Stimulated activated CD4-positive, alpha-beta T cell treated with anti-CD3 and anti-CD28 coated beads, Interleukin-4, amount 100 ng/mL, for 48 hours (primary cell): Measurements from ENCODE around the gene NR3C2.

Source experiments
- DNase-seq, 2 donors: peaks; one replicate each; pipeline ENCODE4 v3.0.0-alpha.2; 2020; ENCODE audit warnings: low read depth in 2 of 2

Gene NR3C2

DNA sequence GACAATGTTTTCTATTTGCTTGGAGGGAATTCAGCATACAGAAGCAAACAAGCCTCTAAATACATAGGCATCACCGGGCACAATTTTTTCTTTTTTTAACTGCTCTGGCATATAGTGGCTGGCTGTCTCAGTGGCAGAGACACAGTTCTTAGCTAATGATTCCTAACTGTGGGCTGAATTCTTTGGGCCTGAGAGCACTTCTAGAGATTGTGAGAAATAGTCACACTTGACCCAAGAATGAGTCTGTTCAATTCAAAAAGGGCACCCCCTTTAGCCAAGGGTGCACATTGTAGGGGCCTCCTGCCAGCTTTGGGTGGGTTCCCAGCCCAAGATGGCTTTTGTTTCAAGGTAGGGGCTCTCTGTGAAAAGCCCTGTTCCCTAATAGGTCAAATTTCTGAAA is 364.6 kb downstream of the NR3C2 start:
- no peak for DNase-seq

DNA sequence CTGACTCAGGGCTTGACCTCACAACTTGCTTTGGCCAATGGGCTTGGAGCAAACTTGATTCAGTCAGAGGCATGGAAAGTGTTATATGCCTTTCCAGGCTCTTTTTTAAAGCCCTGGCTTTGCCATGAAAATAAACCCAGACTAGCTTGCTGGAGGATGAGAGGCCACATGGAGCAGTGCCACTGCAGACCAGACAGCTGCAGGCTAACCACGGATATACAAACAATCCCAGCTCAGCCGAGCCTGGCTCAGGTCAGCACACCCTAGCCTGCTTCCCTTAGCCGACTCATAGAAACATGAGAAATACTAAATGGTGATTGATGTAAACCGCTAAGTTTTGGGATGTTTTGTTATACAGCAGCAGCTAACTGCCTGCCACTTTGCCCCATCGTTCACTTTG is 365.2 kb downstream of the NR3C2 start:
- no peak for DNase-seq

DNA sequence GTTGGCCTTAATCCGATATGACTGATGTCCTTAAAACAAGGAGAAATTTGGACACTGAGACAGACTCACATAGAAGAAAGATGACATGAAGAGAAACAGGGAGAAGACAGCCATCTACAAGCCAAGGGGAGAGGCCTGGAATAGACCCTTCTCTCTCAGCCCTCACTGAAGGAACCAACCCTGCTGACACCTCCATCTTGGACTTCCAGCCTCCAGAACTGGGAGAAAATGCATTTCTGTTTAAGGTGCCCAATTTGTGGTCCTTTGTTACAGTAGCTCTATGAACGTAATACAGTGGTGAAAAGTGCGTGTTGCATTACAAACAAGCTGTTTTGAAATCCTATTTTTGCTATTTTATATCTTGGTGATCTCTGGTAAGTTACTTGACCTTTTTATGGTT is 366.8 kb downstream of the NR3C2 start:
- no peak for DNase-seq

DNA sequence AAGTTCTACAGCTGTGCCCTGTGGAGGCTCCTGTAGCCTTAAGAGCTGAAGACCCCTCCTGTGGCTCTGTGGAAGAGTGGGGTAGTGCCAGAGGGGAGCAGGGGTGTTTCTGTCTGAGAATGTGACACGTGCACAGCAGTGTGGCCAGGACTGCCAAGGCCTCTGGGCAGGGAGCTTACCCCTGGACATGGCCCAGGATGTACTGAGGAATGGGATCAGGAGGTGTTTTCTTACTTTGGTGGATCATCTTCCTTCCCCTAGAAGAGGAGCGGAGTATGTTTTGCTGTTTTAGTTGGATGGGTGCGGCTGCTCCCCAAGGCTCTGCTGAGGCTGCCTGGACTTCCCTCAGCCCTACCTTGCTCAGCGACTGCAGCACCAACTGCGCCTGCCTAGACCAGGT is 367.8 kb downstream of the NR3C2 start:
- DNase-seq, result no peak

DNA sequence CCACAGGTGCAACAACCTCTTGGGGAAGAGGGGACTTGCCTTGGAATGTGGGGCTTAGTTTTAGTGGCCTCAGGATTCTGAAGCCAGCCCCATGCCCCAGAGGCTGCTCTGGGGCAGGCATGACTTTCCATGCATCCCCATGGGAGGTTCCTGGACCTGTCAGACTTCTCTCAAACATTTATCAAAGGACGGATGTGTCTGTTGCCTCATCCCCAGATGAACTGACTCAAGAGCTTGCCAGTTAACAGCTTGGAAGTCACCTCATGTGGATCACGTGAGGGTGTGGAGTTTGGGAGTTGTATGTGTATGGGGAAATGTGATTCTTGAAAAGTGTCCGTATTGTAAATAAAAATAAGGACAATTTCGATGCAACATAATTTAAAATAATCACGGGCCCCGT is 368.9 kb downstream of the NR3C2 start:
- no peak for DNase-seq

DNA sequence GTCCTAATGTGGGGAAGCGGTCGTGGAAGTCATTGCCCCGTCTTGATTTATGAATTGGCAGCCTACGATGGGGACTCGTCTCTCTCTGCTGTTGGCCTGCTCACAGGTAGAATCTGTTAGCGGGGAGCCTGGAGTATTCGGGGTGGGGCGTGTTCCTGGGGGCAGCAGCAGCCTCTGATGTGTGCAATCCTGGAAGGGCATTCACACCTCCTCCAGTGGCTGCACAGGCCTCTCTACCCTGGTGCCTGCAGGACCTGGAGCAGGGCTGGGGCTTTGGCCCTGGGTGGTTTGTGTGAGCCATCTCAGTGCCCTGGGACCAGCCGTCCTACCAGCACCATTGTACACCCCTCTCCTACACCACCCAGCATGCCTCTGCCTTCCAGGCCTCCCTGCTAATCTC is 369.4 kb downstream of the NR3C2 start:
- DNase-seq, result no peak

DNA sequence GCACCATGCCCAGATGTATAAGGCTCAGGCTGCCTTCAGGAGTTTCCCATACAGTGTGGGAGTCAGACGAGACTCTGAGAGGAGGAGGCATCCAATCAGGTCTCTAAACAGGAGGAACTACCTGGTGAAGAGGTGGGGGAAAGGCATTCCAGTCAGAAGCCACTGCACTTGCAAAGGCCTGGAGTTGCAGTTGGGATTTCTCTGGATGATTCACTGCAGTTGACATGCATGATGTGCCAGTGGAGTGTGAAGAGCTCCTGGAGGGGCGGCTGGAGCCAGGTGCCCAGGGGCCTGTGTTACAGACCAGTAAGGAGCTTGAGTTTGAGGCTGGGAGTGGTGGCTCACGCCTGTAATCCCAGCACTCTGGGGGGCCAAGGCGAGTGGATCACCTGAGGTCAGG is 371.2 kb downstream of the NR3C2 start:
- DNase-seq, result no peak

DNA sequence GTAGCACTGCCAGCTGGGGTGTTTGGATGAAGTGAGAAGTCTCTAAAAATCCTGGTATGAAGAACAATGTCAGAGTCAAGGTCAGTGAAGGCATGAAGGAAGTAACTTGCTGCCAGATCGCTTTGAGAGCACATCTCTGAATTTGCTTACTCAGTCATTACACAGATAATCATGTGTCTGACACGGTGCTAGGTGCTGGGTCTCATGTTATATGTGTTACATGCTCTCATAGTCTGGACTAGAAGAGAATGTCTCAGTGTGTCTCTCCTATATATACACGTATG is 372.4 kb downstream of the NR3C2 start:
- DNase-seq, result no peak

DNA sequence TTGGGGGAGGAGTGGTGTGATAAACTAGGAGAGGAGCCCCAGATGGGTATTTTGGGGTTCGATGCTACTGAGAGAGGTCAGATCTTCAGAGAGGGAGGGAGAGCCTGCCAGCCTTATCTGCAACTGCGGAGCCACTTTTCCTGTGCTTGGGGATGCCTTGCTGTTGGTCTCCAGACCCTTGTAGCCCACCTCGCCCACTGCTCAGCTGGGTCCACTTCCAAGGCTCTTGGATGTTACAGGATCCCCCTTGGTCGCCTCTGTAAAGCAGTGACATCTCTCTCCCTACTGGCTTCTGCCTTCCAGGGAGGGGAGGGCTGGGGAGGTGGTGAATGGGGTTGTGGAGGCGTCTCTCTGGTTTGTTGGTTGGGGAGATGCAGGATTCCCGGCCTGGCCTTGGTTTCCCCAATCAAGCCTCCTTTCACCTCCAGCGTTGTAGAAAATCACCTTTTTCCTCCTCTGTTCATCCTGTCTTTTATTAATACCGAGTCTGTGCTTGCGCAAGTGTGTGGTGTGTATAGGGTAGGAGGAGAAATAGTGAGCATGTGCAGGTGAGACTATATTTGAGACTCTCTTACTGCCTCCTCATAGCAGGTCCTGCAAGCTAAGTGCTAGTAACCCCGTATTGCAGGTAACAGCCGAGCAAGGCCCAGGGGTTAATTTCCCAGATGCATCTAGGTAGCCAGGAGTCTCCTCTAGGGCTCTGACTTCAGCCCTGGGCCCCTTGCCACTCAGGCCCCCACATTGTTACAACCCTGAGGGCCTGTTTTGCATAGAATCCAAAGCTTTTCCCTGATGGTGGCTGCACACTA is 372.9 kb downstream of the NR3C2 start:
- DNase-seq, result no peak

DNA sequence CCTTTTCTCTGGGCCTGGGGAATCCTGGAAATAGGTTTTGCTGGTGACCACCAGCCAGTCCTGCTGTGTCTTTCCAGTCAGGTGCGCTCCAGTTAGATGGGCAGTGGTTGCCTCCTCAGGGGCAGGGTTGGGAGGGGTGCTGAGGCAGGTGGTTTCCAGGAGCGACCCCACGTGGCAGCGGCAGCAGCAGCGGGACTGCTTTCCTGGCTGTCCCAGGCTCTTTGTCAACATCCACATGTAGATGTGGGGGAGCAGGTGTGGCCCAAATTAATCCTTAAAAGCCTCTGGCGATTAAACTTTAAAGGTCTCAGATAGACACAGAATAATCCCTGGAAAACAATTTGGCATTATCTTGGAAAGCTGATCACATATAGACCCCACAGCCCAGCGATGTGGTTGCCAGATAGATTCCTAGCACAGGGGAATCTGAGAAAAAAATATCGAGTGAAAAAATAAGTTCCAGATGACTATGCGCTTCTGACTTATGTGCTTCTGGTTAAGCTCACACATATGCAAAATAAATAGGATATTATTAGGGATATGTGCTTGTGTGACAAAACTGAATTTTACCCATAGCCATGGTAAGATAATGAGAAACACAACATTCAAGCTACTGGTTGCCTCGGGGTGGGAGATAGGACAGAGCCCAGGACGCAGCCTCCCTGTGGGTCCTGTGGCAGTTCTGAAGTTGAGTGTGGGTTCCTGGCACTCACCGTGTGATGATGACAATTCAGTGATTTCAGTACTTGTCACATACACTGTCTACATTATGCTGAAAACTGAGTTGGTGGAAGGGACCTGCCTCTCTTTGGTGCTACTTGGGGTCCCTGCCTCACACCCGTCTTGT is 373.9 kb downstream of the NR3C2 start:
- DNase-seq, result no peak

DNA sequence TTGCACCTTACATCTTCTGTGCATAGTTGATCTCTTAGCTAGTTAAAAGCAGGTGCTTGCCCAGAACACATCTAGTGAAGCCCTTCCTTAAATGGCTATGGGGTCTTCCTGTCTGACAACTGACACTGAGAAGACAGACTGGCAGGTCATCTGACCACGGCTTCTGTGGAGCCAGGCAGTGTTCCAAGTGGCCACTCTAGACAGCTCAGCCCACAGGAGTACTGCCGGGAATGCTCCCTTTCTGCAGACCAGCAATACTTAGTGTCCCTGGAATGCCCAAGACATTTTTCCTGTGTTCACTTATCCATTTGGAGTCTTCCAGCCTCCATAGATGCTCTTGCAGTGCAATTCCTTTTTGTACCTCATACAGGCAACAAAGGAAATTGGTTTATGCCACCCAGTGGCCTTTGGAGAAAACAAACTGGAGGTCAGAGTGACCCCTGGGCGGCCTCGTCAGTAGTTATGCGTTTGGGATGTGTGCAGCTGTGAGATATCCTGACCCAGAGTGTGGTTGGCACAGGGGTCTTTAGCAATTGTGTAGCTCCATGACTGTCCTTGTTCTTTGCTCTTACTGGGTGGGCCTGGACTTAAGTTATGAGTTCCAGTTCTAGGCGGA is 374.8 kb downstream of the NR3C2 start:
- DNase-seq, result no peak

DNA sequence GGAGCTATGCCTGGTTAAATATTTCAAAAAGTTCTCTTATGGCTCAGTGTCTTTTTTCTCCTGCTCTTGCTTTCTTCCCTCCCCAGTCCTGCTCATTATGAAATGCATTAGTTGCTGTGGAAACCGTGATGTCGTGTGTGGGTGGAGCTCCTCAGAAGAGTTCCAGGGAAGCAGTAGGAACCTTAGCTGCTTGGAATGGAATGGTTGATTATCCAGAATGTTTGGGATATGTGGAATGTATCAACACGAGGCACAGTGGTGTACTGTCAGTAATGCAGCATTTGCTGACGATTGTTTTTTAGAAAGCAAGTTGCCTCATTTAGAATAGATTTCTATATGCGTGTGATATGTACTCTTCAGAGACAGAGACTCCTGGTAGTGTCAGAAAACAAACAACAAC is 377.1 kb downstream of the NR3C2 start:
- no peak for DNase-seq

DNA sequence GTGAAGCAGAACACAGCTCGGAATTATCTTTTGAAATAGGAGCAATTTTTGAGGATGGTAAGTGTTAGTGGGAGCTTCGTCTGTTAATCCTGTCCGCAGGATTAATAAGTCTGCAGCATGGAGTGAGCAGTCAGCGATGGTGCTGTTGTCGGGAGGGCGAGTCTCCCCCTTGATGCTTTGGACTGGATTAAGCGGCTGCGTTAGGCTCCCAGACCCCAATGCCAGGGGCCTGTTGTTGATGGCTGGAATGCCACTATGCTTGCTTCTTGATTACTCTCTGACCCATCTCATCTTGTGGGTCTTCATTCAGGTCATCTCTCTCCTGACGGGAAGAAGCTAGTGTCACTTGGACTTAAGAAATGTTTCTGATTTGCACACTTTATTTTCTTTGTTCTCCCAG is 377.8 kb downstream of the NR3C2 start:
- no peak for DNase-seq

DNA sequence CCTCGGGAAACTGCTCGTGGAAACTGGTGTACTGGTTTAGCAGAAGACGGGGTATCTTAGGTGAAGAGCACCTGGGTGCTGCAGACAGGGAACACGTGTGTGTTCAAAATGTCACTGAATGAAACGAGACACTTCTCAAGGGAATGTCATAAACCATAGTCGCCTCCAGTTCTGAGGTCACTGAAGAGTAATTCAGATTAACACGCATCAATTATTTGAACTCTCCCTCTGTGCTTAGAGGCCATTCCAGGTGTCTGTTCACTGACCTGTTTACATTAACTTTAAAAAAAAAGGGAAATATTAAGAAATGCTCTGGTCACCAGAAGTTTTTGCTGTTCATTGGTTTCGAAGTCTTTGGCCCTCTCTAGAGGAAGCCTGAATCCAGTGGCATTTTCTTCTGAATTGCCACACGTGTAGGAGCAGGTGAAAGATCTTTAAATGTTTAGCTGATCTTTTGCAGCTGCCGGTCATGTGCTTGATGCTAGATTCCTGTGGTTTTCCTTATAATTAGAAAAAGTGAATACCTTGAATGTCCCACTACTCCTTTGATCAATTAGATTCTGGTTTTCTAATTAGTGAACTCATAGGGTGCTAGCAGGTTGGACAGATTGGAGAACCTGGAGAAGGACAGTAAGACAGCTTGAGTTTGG is 379.8 kb downstream of the NR3C2 start:
- no peak for DNase-seq

DNA sequence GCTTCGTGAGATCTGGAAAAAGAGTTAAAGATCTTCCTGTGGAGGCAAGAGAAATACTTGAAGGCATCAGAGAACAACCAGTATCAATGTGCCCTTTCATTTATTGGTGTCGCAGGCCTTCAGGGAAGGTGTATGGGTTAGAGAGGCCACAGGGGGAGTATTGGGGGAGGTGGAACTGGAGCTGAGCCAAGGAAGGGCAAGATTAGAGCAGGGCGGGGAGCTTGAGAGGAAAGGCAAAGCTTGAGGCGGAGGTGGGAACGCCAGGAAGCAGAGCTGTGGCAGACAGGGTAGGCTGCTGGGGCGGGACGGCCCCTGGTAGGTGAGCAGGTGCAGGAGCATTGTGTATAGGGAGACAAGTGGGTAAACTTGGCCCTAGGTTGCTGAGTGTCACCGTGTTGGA is 380.4 kb downstream of the NR3C2 start:
- DNase-seq, result no peak

DNA sequence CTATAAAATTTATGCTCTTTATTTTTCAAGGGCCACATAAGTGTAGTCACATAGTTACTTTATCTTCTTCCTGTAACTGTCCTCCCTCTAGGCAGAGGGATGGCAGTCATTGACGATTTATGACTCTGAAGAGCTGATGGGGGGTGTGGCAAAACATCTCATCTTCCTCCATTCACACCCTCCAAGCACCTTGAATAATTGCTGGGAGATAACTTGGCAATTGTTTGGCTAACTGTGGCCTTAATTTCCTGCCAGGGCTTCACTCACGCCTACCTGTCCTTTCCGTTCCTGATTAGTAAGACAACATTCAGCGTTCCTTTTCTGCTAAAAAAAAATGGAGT is 381.1 kb downstream of the NR3C2 start:
- no peak for DNase-seq

DNA sequence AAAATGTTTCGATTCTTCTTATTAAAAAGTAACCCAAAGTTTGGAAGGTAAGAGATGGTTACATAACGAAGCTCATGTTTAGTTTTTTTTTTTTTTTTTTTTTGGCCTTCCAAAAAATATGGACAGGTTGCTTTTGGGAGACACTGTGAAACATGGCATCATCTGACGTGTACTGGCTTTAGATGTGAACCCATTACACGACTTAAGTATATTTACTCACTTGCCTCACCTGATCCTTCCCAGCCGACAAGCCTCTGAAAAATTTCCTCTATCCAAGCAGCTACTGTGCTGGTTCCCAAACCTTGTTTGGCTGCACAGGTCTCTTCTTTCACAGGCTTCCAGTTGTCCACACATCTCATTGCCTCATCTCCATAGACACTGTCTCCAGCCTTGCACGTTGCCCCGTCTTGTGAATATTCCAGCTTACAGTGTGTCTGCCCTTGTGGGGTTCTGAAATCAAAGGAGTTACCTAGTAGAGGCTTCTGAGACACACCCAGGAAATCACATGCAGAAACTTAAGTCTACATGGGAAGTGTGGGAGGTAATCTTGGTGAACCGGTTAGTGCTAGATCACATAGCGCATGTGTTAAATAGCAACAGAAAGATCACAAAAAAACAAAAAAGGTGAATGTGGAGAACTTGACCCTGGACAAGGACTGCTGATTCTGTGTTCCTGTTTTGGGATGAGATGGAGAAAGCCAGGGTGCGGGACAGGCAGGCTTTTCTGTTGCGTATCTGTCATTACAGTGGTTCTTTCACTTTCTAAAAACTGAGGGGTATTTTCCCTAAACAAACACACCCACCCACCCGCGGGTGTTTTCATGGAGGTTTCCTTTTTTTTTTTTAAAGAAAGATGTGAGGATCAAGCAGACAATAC is 381.7 kb downstream of the NR3C2 start:
- DNase-seq, result no peak

DNA sequence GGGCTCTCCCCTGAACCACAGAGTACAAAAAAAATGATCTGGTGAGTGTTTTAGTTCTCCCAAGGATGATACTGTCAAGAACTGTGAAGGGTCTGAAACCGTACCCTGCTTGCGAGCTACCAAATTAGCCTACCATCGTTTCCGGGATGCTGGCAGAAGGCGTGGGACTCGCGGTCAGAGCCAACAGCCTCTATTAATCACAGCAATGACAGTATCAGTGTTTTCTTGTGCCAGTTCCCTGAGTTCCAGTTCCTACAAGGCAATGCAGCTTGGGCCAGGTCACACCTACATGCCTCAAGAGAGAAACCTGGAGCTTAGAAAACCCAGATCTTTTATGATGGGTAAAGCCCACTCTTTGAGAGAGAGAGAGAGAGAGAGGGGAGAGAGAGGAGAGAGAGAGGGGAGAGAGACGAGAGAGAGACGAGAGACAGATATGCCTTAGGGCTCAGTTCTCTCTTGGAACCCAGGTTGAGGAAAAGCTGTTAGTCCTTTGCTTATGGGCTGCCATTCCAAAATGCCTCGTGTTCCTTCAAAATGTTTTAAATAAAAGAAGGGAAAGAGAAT is 382.5 kb downstream of the NR3C2 start:
- no peak for DNase-seq

DNA sequence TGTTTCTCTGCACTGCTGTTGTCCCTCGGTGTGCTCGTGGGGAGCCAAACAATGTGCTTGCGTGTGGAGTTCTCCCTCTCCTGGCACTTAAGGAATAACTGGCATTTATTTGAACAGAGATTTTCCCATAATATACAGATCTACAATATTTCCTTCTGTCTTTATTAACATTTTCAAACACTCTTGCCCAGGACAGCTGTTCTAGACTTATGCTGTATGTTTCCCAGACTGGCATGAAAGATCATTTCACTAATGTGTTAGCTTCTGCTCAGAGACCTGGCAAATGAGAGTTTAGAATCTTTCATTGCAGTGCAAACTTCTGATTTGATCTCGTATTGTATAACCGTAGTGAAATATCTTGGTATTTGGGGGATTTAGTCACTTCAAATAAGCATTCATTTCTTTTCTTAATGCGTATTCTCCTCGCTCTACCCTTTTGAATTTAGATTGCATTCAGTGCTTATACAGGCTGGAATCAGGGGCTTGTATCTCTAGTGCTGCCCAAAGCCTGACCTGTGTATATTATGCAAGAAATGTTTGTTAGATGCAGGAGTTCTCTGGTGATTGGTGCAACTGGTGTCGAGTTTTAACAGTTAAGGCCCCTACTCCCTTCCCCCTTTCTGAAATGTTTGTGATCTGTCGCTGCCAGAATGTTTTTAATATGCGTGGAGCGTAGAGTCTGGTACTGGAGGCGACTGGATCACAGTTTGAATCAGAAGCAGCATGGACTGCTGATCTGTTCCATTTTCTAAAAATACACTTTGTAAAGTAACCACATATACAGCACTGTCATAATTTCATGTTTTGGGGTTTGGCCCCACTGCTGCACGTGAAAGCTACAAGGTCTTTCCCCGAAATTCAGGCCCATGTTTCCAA is 384.0 kb downstream of the NR3C2 start:
- no peak for DNase-seq

DNA sequence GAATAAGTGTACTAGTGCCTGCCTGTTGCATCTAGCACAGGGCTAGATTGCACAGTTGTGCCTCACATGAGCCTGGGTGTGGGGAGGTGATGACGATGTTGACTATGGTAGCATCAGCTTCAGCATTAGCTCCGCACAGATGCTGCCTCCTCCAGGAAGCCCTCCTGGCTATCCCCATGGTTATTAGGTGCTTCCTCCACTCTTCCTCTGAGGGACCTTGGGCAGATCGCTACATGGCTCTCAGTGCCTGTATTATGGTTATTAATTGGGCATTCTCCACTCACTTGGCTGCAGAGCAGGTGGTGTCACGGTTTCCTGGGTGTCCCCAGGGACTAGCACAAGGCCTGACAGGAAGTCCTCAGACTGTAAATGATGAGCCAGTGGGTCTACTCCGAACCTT is 384.7 kb downstream of the NR3C2 start:
- no peak for DNase-seq
